ENCODE data around the gene TCF4.
A peak's percentile ranks its signal among the peaks of the same experiment; 100 is the strongest.

The TCF4 gene

DNA sequence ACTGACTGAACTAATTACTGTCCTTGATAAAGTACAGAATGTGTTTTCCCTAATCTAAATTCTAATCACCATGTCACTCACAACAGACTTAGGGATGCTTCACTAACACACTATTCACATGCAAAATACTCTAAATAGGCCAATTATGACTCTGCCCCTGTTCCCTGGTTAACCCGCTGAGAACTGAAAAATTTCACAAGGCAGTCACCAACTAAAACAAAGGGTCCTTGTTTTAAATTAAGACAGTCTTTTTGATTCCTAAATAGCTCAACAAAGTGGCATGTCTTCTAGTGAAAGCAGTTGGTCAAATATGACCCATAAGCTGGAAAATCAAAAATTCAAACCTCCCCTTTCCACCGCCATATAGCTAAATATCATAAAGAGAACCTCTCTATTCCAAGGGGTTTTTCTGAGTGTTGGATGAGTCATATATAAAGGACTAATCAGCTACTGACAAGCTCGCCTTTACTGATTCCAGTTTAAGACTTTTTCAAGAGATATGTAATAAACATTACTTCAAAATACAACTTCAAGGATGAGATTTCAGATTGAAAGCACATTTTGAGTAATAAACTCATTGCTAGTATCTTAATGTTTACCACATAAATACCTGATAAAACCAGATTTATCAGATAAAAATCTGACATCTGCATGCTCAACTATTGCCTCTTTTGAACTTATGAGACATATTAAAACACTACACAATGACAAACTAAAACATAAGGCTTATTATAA is 235.8 kb downstream of the TCF4 start:
- DNase-seq (ENCODE audit: low read depth, low spot score), result no peak

DNA sequence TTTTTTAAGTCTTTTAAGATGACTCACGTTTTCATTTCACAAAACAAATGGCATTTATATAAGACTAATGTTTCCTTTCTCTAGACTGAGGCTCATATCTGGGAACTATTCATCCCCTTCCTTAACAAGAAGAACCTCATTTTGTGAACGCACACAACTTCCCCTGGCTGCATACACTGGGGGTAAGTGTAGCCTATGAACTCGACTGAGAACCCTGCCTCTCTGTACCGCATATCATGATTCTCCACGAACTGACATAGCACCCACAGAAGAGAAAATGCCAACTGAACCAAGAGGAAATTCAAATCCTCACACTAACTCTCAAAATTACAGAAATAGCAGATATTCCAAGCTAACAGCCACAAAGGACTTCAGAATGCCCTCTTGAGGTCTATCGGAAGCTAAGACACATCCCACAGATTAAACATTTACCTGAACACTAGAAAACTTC is 236.7 kb downstream of the TCF4 start:
- no peak for DNase-seq (ENCODE audit: low read depth, low spot score)

DNA sequence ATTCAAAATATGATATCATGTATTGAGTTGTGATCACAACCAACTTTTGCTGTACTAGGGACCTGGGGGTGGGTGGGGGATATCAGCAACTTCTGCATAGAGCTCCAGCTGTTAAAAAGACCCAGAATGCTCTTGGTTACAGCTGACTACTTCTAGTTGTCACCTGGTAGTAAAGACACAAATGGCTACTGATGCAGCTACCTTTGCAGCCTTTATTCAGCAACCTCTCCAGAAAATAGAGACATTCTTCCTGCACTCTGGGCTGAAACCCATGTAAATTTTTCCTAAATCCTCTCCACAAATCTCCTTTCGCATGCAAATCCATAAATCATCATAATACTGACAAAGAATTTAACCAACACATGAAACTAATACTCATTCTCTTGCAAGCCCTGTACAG is 238.3 kb downstream of the TCF4 start:
- no peak for DNase-seq (ENCODE audit: low read depth, low spot score)

DNA sequence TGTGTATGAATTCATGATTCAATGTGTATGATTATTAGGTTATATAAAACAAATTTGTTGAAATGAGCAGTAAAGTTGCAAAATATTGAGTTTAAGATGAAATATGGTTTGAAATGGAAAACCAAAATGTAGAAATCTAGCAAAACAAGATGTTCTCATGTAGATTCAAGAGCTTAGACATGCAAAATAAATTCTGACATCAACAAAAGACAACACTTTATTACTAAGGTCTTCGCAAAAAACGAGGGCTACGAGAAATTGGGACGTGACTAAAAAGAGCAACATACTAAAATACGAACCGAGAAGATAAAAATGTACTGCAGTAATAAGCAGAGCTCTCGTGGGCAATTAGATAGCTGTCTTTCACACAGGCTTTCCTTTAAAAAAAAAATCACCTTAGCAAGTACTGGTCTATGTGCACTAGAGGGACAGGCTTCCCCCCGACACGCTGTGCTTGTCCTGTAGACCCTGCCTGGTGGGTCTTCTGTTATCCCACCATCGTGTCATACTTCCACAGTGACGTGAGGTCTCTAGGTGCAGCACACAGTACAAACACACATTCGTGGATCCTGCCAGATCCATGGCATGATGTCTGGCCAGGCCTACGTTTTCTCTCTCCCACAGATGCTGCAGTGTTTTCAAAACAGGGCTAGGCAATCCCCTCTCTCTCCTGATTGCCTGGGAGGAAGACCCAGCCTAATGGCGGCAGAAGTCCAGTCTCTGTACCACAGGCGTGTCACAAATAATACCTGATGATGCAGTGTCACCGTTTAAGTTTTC is 240.8 kb downstream of the TCF4 start:
- no peak for DNase-seq (ENCODE audit: low read depth, low spot score)

DNA sequence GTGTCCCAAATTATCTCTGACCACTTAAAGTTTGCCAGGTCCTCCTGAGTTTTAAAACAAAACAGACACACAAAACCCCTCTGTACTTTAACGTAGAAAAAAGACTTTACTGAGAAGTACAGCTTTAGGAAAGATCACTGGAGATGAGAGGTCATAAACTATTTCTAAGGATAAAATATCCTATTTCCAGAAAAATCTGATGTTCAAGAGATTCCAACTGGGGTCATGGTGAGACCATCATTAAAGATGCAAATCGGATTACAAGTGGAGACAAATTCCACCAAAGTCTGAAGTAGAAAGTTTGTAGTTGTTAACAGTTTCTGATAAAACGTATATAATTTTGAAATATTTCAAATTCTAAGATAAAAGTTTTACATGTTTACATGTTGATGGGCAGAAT is 241.6 kb downstream of the TCF4 start:
- DNase-seq (ENCODE audit: low read depth, low spot score), result no peak

DNA sequence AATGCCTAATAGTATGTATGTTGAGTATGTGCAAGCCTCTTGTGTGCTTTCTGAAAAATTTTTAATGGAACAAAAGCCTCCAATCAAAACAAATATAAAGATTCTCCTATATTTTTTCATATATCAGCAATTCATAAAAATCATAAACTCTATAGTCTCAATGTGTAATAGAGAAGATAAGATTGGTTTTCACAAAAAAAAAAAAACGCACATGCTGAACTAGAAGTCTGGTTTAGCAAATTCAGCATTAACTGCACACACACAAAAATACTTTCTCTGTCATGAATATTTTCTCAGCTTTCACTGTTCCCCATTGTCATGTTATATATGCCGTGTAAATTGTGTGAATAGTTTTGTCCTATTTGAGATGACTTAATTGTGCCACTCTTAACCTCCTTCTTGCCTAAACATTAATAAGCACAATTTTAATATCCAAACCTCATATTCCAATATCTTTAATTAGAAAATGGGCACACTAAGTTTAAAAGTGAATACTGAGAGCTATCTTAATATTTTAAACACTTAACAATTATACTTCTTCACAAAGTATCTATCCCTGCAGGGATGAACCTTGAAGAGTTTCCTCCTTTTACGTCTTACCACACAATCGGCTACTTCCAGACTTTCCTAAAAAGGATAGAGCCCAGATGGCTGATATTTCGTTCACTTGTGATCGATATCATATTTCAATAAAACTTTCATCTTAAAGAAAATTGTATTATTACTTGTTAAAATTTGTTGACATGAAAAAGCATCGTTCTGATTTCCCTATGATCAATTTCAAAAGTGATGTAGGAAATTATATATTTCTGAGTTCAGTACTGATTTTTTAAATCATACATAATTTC is 242.7 kb downstream of the TCF4 start:
- no peak for DNase-seq (ENCODE audit: low read depth, low spot score)

DNA sequence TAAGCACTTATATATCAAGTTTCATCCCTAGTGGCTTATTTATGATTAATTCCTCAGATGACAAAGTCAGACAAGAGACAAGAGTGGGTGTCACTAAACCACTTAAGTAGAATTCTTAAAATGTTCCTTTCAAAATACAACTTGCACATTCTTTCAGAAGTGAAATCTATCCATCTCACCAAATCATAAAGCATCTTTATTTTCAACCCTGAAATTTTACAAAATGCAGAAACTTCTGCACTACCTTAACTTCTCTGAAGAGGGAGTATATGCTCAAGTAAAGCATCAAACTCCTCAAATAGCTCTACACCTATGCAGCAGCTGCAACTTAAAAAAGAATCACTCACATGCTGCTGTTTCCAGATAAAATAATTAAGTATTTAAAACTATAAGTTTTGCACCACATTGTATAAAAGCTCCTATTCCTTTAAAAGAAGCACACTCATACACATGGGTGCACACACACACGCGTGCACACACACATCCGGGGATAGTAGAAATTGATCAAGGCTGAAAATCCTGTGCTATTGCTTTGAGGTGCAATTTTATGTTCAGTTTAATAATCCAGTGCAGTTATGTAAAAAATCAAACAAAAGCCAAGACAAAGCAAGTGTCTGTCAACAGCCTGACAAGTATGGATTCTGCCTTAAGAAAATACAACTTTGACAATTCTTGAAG is 244.5 kb downstream of the TCF4 start:
- no peak for DNase-seq (ENCODE audit: low read depth, low spot score)

DNA sequence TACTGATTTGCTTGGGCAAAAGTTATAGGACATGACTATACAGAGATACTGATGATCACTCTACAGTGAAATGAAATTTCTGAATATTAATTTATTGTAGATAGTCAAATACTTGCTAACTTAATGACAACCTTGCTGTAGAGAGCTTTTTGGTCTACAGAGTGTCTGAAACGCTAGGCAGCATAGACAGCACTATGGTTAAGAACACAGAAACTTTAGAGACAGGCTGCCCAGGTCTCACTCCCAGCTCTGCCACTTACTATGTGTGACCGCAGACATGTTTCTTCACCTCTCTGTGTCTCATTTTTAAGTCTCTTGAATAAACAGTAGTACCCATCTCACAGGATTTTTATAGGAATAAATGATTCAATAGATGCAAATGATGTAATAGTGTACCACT is 247.0 kb downstream of the TCF4 start:
- DNase-seq (ENCODE audit: low read depth, low spot score), result no peak

DNA sequence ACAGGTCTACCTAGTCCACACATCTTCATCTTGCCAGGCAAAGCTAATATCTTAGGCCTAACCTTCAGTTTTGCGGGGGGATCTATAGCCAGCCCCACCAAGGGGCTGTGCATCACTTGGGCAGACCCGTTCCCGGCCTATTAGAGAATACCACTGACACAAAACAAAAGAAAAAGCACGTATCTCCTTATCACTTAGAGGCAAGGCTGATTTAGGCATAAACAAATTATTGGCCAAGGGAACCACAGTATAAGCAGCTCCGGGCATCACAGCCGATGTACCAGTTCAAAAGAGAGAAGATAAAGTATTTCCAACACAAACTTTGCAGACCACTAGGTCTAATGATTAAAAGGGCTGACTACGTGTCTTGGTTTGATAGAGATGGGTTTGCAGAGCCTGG is 248.0 kb downstream of the TCF4 start:
- DNase-seq (ENCODE audit: low read depth, low spot score), result no peak

DNA sequence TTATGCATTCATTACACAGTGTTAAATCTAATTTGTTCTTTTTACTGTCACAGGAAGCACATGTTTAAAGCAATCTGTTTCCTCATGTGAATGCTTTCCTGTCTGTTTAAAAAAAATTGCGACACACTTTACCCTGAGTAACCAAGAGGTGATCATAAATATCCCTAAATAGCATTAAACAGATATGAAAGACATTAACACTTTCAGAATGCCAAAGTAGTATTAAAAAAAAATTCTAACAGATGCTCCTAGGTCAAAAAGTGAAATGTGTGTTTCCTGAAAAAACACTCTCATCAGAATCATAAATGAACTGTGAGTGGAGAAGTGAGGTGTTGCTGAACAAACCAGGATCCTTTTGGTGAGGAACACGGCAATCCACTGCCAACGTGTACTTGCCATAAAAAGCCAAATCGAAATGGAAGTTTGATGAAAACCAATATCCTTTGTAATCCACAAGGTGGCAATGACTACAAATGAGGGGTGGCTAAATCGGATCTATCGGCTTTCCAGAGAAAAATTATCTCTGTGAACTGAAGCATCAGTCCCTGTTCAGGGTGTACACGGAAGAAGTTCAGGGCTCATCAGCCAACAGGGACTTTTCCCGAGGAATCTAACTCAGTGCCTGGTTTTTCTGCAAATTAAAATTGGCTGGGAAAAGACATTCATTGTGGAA is 248.9 kb downstream of the TCF4 start:
- no peak for DNase-seq (ENCODE audit: low read depth, low spot score)

DNA sequence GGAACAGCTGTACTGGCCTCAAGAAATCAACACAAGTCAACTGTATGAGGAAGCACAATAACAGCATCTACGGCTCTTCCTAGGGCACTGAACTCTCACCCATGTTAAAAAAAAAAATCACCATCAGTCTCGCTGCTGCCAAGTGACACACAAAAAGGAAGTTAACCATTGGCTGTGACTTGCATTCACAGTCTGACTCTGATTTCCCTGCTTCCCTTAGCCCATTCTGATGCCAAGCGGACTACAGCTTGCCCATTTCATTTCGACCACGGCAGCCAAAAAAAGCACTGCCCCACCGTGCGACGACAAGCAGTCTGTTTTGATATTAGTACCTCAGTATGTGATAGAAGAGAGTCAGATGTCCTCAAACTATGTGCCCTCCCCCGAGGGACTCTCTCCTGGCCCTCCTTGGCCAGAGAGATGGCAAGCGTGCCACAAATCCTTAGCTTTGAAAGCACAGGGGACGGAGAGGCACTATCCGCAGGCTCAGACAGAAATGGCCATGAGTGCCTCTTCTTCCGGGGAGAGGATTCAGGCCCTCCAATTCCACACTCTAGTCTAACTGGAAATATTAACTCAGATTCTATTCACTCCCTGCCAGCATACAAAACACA is 250.0 kb downstream of the TCF4 start:
- no peak for DNase-seq (ENCODE audit: low read depth, low spot score)

DNA sequence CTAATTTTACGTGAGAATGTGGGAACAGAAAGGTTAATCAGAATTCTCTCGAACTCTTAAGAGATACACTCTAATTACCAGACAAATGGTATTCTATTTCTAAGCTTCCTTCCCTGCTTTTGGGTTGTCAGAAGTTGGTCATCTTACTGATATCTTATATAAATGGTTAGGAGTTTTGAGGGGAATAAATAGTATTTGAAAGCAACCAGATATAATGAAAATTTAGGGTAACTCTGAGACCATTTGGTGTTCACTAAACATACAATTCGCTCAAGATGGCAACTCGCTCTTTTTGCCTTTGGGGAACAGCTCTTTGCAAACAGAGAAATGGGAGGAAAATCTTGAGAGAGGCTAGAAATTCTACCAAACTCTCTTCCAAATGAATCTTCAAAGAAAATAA is 250.9 kb downstream of the TCF4 start:
- no peak for DNase-seq (ENCODE audit: low read depth, low spot score)

DNA sequence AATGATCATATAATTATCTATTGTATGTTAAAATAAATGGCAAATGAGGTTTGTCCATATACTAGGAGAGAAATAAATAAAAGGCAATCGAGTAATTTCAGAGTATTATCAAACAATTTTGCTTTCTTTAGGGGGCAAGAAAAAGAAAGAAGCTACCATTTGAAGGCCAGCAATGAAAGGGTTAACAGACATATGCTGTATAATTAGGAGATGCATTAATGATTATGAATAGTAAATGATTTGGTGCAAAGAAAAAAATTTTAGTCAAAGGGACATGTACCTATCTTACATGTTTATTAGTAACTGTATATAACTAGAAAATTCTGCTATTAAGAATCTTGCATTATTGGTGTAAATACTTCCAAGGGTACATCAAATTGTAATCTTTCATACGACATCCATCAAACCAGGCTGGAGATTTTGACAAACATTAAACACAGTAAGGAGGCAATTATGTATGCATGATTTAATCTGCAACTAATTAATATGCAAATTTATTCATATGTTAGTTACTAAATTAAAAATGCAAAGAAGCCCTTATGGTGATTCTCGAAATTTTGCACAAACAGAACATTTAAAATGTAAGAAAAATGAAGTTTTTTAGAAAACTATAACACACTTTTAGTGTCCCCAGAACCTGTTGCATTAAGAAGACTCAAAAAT is 251.4 kb downstream of the TCF4 start:
- DNase-seq (ENCODE audit: low read depth, low spot score), result no peak

DNA sequence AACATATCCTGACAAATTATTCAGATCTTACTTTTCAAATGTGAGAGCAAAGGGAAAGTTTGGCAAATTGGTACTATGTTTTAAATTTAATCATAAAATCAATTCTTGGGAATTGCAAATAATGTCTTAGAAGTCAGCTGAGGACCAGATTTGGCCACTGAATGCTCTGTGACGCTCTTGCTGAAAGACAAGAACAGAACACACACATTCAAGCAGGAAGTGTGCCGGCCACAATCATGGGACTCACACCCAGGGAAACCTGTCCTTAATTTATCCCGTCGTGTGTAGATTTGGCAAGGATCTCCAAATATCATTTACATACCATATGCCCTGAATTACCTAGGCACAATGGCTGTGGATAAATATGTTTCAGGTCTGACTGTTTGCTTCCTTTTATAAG is 253.1 kb downstream of the TCF4 start:
- DNase-seq (ENCODE audit: low read depth, low spot score), result no peak

DNA sequence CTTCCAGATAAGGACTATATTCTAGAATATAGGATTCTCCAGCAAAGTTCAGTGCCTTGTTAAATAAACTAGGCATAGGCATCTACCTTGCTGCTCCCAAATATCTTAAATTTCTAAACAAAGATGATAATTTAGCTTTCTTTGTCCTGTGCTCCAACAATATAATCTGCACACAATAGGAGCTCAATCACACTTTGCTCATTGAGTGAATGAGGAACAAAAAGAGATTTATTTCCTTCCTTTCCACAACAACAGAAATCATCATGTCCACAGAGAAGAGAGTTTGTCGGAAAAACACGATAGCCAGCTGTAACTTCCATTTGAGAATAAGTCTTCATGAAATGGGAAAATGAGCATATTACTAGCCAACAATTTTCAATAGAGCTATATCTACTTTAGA is 256.7 kb downstream of the TCF4 start:
- DNase-seq (ENCODE audit: low read depth, low spot score), result no peak

DNA sequence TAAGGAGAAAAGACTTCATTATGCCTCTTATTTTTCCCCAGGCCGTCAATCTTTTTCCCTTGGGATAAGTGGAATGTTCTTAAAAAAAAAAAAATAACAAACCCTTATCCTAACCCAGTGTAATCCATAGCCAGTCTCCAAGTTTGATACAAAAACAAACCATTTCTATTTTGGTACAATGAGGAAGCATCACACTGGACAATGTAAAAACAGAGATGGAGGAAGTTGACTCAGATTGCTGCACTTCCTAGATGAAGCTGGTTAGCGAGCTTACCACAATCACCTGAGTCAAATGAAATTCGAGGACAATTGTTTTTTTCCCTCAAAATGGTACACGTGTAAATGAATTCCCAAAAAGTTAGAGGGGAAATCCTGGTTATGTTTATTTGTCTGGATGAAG is 259.7 kb downstream of the TCF4 start:
- DNase-seq (ENCODE audit: low read depth, low spot score), result peak; percentile 45

DNA sequence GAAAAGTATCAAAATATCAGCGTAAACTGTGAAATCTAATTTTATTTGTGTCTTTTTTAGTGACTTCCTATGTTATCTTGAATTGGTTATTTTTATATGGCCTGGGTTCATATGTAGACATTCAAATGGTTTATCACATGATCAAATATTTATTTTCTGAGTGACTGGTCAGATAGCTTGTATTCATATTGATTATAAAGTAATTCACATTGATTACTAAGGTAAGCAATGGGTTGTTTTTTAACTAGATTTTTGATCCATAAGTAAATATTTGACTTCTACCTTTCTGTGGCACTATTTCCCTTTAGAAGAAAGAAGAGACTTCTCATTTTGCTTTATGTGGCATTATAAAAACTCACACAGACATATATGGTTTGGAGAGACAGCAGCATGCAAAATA is 260.5 kb downstream of the TCF4 start:
- DNase-seq (ENCODE audit: low read depth, low spot score), result no peak

DNA sequence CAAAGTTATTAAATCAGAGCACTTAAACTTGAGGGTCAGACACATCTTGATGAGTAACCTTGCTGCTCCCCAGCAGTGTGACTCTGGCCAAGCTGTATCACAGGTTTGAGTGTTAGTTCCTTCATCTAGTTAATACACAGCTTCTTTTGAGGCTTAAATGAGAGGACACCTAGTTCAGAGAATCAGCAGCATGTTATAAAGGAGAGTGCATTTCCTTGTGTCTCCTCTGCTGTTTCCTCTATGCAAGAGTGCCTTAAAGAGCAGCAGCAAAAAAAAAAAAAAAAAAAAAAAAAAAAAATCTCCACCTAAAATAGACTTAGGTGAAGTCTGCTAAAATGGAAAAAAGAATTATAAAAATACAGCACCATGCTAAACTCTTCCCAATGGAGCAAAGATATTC is 261.9 kb downstream of the TCF4 start:
- no peak for DNase-seq (ENCODE audit: low read depth, low spot score)

DNA sequence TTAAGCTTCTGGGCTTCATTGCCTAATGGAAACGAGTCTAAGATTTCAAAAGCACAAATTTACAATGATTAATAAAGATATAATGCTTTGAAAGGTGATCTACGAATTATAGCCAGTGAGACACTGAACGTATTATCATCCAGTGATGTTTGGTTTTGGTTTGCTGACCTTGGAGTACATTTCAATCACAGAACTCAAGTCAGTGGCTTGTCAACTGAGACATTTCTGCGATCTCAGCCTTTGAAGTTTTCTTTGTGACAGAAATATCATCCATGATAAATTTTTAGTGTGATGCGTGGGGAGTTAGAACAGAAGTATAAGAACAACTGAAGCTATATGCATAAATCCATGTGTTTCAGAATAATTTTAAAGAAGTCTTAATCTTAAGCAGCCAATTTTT is 263.8 kb downstream of the TCF4 start:
- DNase-seq (ENCODE audit: low read depth, low spot score), result no peak

Measured in brain pericyte (primary cell).